Keratinocyte (primary cell): Measurements from ENCODE around the gene TTC28.

ENCODE experiments used
- CTCF ChIP-seq, 3 experiments: IDR thresholded peaks in 1 of 3; conservative IDR thresholded peaks in 1 of 3; optimal IDR thresholded peaks in 1 of 3; 2 replicates in 2 of 3; 3 replicates in 1 of 3; pipeline versions ENCODE3 to v1.5.1; 2011; ENCODE audit warnings: low read length in 3 of 3, mild to moderate bottlenecking in 3 of 3, moderate library complexity in 2 of 3, control low read depth in 1 of 3, inconsistent platforms in 1 of 3; ENCODE audit not compliant: insufficient read depth in 2 of 3; ENCODE audit errors: extremely low read depth in 1 of 3
- EZH2 ChIP-seq: IDR thresholded peaks from one replicate; pipeline ENCODE4 v1.6.1; 2012; ENCODE audit warnings: inconsistent platforms, mild to moderate bottlenecking, low read length, moderate library complexity

GRCh38 chr22:28091486-28091885, 588.2 kb downstream of the TTC28 start:
- TF ChIP-seq CTCF (optimal IDR thresholded peaks at IDR 0.05 in 1 of 3, IDR thresholded peaks at IDR 0.05 in 1 of 3, conservative IDR thresholded peaks at IDR 0.05 in 1 of 3; ENCODE audit: extremely low read depth in 1 of 3, insufficient read depth in 2 of 3, low read length in 3 of 3) (no peak), EZH2 (no peak)
